DMS79 treated with DMSO at 0.1 percent for 48 hours (cell line): ENCODE measurements around the gene CTBP1.
"Not testable (repeated sequence)": the region's sequence is repeated elsewhere in the genome, so short reads cannot be mapped to it uniquely, and the experiment has no call there.

ENCODE experiments used
- DNase-seq: peaks from one replicate; lab custom pipeline; 2025; lab: John Stamatoyannopoulos, UW

CTBP1 gene

GRCh38 chr4:1237981-1238675 is 10.8 kb downstream of the CTBP1 start:
- DNase-seq: no peak

DNA sequence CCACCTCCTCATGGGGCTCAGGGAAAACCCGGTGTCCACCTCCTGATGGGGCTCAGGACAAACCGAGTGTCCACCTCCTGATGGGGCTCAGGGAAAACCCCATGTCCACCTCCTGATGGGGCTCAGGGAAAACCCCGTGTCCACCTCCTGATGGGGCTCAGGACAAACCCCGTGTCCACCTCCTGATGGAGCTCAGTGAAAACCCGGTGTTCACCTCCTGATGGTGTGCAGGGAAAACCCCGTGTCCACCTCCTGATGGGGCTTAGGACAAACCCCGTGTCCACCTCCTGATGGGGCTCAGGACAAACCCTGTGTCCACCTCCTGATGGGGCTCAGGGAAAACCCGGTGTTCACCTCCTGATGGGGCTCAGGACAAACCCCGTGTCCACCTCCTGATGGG is 11.7 kb downstream of the CTBP1 start:
- not testable (repeated sequence) for DNase-seq

DNA sequence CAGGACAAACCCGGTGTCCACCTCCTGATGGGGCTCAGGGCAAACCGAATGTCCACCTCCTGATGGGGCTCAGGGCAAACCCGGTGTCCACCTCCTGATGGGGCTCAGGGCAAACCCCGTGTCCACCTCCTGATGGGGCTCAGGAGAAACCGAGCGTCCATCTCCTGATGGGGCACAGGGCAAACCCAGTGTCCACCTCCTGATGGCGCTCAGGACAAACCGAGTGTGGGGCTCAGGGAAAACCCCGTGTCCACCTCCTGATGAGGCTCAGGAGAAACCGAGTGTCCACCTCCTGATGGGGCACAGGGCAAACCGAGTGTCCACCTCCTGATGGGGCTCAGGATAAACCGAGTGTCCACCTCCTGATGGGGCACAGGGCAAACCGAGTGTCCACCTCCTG is 12.1 kb downstream of the CTBP1 start:
- not testable (repeated sequence) for DNase-seq

GRCh38 chr4:1236103-1236641 is 12.8 kb downstream of the CTBP1 start:
- DNase-seq: no peak

DNA sequence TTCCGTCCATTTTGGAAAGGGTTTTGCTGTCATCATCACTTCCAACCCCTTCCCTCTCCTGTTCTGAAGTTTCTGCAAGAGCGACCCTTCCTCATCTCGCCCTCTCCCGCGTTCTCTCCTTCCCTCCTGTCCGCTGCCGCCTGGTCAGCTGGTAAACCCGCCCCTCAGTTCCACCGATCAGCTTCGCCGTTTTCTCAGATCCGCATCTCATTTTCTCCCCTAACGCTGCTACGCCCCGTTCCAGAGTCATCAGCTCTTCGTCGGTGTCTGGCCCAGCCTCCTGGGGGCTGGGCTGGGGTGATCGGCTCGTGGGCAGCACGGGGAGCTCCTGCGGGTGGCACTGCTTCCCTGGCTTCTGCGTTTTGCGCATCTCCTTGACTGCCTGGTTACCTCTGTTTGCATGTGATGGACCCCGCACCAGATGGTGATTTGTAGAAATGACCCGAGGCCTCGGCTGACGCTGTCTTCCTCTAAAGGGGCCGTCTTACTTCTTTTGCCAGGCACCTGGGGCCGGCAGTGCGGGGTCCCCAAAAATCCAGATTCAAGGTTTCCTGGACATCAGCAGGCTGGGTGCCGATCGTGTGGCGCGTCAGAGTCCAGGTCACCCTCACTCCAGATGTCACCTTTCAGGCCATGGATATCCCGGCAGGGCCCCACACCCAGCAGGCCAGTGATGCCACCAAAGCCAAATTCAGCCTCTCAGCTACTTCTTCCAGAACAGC is 13.4 kb downstream of the CTBP1 start:
- no peak for DNase-seq

- DNase-seq: no peak
These were observed 14.1 kb downstream of the CTBP1 start for GRCh38 chr4:1234811-1235292.

DNA sequence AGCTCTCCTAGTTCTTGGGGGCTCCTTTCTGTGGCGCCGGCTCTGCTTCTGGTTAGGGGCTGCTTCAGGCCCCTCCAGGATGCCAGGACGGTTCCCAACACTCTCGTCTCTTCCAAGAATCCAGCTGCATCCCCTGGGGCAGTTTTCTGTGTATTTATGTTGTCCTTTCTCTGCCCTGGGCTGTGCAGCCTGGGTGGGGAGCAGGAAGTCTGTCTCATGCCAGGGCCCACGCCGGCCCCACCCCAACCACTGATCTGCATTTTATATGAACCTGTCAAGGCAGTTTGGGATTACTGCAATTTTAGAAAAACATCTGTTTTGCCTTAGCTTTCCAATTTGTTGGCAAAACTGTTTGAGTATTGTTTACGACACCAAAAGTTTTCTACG is 14.6 kb downstream of the CTBP1 start:
- DNase-seq: no peak

DNA sequence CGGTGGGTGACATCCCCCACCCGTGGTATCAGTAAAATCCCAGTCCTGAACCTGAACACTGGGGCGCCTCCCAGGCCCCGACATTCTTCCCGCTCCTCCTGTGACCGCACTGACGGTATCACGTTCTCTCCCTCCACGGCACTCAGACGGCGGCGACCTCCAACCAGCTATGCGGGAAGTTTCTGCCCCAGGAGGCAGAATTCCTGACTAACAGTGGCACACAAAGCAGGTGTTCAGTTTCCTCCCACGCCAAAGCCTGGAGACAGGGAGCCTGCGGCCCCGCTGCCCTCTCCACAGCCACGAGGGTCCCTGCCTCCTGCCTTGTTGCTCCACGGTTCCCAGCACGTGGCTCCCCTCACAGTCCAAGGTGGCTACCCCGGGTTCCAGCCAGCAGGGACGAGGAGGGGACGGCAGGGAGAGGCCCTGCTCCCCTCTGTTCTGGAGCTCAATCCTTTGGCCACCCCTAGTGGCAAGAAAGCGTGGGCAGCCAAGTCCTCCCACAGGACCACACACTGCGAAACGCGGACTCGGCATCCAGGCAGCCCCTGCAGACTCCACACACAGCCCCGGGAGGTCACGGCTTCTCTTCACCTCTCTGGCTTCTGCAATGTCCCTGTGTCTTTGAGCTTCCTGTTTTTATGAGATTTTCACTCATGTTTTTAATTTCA is 15.2 kb downstream of the CTBP1 start:
- no peak for DNase-seq

GRCh38 chr4:1232661-1233621 is 16.0 kb downstream of the CTBP1 start:
- DNase-seq: no peak

DNA sequence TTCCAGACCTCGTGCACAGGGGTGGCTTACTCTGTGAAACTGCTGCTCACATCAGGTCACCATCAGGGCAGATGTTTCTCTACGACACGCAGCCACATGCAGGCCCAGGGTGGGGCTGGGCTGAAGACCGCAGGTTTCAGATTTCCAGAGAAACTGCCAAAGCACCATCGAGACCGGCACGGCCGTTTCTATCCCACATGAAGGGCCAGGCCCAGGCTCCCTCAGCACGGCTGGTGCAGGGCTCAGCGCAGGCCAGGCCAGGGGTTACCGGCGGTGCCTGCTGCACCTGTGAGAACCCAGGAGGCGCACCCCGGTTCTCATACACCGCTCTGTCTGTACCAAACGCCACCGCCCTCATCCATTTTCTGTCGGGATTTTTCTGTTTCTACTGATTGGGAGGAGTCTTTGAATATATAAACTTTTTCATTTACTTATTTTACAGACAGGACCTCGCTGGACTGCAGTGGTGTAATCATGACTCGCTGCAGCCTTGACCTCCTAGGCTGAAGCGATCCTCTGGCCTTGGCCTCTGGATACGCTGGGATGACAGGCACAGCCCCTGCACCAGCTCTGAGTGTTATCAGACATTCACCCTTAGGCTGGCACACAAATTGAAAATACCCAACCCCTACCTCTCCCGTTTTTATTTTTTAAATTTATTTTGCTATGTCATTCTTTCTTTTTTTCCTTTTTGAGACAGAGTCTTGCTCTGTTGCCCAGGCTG is 17.1 kb downstream of the CTBP1 start:
- DNase-seq: no peak

GRCh38 chr4:1230971-1231636 is 17.8 kb downstream of the CTBP1 start:
- no peak for DNase-seq

DNA sequence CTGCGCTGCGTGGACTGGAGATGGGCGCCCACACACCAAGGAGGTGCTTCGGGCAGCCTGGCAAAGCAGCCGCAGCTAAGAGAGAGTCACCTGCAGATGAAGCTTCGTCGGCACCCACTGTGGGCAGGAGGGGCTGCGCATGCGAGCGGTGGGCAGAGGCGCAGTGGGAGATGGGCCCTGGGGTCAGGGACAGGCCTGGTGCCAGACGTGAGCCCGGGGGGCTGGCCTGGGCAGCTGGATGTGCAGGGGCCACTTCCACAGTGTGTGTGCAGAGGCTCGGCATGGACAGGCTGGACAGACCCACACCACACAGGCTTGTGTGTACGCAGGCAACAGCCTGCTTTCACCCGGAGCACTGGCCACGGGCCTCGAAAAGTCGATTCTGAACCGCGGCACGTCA is 18.6 kb downstream of the CTBP1 start:
- DNase-seq: no peak

DNA sequence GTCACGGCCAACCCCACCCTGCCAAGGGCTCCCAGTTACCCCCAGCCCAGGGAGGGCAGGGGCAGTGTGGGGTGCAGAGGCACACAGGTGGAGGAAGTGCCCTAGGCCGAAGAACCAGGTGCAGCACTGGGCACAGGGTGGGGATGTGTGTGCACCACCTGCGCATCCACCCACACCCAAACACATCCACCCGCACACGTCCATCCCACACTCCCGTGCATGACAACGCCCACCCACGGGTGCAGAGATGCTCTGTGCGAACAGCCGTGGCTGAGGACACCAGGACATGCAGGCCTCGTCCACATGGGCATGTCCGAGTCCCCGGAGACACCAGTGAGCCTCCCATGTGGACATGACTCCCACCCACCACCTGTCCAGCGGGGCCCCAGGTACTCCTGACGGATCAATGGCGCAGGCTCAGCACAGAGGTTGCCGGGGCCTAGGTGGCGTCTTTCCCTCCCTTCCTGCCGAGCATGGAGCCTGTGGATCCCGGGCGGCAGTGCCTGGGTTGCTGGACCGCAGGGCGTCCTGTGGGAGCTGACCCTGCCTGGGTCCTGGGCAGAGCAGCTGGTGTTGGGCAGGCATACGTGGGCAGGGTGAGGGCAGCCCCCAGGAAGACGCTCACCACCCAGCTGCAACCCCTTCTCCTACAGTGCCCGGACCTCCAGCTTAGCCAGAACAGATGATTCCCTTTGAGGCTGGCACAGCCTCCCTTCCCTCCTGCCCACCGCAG is 19.6 kb downstream of the CTBP1 start:
- DNase-seq: no peak

GRCh38 chr4:1227816-1228215 is 21.1 kb downstream of the CTBP1 start:
- no peak for DNase-seq

- no peak for DNase-seq
These were observed 22.3 kb downstream of the CTBP1 start for GRCh38 chr4:1226598-1226997.

DNA sequence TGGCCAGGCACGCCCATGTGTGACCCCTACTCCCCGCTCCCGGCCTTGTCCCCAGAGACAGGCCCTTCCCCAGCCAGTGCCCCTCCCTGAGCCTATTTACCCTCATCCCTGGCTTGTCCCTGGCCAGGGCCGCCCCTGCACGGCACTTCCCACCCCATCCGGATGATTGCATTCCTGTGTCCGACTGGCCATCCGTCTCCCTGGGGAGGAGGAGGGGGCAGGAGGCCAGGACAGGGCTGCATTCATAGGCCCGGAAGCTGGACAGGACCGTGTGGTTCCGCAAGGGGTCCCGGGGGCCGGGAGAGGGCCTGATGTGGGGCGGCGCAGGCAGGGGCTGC is 22.8 kb downstream of the CTBP1 start:
- no peak for DNase-seq

DNA sequence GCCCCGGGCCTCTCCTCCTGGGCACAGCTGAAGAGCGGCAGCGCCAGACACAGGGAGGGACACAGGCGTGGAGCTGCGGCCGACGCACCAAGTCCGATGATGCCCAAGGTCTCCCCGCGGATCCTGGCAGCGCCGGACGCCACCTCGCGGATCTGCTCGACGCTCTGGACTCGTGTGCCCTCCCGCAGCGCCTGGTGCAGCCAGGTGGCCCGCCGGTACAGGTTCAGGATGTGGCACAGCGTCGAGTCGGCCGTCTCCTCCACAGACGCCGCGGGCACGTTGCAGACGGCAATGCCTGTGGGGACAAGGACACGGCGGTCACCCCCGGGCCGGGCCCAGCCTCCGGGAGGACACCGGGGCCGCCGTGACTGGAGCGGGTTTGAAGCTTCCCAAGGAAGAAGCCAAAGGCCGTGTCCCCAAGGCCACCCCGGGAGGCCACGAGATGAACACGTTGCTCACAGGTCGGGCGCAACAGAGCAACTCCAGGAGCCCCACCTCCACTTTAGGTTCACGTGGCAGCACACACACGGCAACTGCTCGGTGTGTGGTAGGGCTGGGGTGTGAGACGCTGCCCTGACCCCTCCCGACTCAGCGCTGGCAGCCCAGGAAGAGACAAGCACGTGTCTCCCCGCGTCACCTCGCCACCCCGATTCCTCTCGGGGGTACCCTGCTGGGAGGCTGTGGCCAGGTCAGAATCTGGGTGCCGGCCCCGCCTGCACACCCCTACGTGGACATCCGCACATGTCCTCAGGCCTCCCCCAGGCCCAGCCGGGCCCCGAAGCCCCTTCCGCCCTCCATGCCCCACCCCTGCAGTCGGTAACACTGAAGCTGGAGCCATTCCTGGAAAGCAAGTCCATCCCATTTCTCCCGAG is 23.4 kb downstream of the CTBP1 start:
- DNase-seq: no peak

DNA sequence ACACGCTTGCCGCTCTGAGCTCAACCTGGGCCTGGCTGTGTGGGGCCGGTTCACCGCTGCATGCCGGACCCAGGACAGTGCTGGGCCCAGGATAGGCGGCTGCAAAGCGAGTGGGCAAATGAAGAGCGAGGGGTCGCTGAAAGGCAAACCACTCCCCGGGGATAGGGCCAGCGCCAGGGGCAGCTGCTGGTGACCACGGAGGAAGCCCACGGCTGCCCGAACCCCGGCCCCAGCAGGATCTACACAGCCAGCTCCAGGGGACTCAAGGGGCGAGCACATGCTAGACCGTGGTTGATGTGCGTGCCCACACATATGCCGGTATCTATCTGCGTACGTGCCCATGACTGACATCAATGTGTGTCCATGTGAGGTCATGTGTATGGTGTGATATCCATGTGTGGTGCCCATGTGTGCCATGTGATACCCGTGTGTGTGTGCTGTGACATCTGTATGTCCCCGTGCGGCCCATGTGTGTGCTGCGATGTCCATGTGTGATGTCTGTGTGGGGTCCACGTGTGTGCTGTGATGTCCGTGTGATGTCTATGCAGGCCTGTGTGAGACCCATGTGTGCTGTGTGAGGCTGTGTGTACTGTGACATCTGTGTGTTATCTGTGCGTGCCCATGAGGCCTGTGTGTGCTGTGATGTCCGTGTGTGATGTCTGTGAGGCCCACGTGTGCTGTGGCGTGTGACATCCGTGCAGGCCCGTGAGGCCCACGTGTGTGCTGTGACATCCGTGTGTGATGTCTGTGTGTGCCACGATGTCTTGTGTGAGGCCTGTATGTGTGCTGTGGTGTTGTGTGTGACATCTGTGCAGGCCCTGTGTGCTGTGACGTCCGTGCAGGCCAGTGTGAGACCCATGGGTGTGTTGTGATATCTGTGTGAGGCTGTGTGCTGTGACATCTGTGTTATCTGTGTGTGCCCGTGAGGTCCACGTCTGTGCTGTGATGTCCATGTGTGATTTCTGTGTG is 24.8 kb downstream of the CTBP1 start:
- no peak for DNase-seq
